BLaER1 treated with 17β-estradiol and CSF1 and Interleukin-3, amounts not matched to agents 10 nM and 100 nM (cell line): Measurements from ENCODE around the gene PRPH.

ENCODE experiments used
- H3K27ac ChIP-seq, 11 experiments: shearing (Covaris generic); formaldehyde crosslinking; 2 replicates each; pipeline ENCODE4 v1.8.1; 2022
- H3K27me3 ChIP-seq, 11 experiments: shearing (Covaris generic); formaldehyde crosslinking; 2 replicates each; pipeline ENCODE4 v1.8.1; 2022
- H3K36me3 ChIP-seq, 11 experiments: shearing (Covaris generic); formaldehyde crosslinking; 2 replicates each; pipeline ENCODE4 v1.8.1; 2022
- H3K4me1 ChIP-seq, 10 experiments: shearing (Covaris generic); formaldehyde crosslinking; 2 replicates each; pipeline ENCODE4 v1.8.1; 2022
- H3K4me2 ChIP-seq, 11 experiments: shearing (Covaris generic); formaldehyde crosslinking; 2 replicates each; pipeline ENCODE4 v1.8.1; 2022
- H3K4me3 ChIP-seq, 10 experiments: shearing (Covaris generic); formaldehyde crosslinking; 2 replicates each; pipeline ENCODE4 v1.8.1; 2022
- H3K9ac ChIP-seq, 11 experiments: shearing (Covaris generic); formaldehyde crosslinking; 2 replicates each; pipeline ENCODE4 v1.8.1; 2022
- H3K9me3 ChIP-seq, 11 experiments: shearing (Covaris generic); formaldehyde crosslinking; replicated peaks in 1 of 11; 2 replicates each; pipeline ENCODE4 v1.8.1; 2022
- H4K20me1 ChIP-seq, 11 experiments: shearing (Covaris generic); formaldehyde crosslinking; 2 replicates each; pipeline ENCODE4 v1.8.1; 2022
- Cebpa-rat ChIP-seq, 11 experiments: shearing (Covaris generic); IDR thresholded peaks; 2 replicates each; pipeline ENCODE4 v1.8.1; 2022

The PRPH gene

GRCh38 chr12:49283541-49284429, 11.2 kb upstream of the PRPH start:
- no peak overlapping the region for H3K27ac ChIP-seq
- no peaks in the 10 kb centered on the region for H3K36me3 ChIP-seq
- no peaks in the 10 kb centered on the region for H3K27me3 ChIP-seq
- TF ChIP-seq Cebpa-rat (IDR thresholded peaks at IDR 0.05), result no peak
- no peaks in the 10 kb centered on the region for H4K20me1 ChIP-seq
- H3K9me3 ChIP-seq, result no peaks in the 10 kb centered on the region
- no peak overlapping the region for H3K9ac ChIP-seq
- no peak overlapping the region for H3K4me2 ChIP-seq
- H3K4me3 ChIP-seq, result no peak overlapping the region
- peaks cover 14 to 27% (median 25%) of the 10 kb centered on the region in 10 experiments for H3K4me1 ChIP-seq

GRCh38 chr12:49284672-49285071, 10.3 kb upstream of the PRPH start:
- H3K27me3 ChIP-seq, result no peaks in the 10 kb centered on the region
- H4K20me1 ChIP-seq, result no peaks in the 10 kb centered on the region; a peak in 1 of 22 replicates
- H3K9ac ChIP-seq, result no peak overlapping the region
- H3K27ac ChIP-seq, result no peak overlapping the region
- no peaks in the 10 kb centered on the region for H3K9me3 ChIP-seq
- peaks cover 12 to 24% (median 22%) of the 10 kb centered on the region in 10 experiments for H3K4me1 ChIP-seq
- no peak overlapping the region for H3K4me2 ChIP-seq
- H3K4me3 ChIP-seq, result no peak overlapping the region
- TF ChIP-seq Cebpa-rat (IDR thresholded peaks at IDR 0.05), result no peak
- no peaks in the 10 kb centered on the region for H3K36me3 ChIP-seq

GRCh38 chr12:49287876-49288275, 7.1 kb upstream of the PRPH start:
- H3K36me3 ChIP-seq, result no peaks in the 10 kb centered on the region
- no peaks in the 10 kb centered on the region; a peak in 2 of 22 replicates for H4K20me1 ChIP-seq
- no peak overlapping the region for H3K4me3 ChIP-seq
- H3K4me1 ChIP-seq, result peaks cover 0 to 1% (median 0%) of the 10 kb centered on the region in 10 experiments; a peak in 3 of 20 replicates
- no peak overlapping the region for H3K4me2 ChIP-seq
- H3K9me3 ChIP-seq, result no peaks in the 10 kb centered on the region
- peaks cover 0 to 10% (median 4%) of the 10 kb centered on the region in 11 experiments; a peak in 16 of 22 replicates for H3K27me3 ChIP-seq
- H3K27ac ChIP-seq, result no peak overlapping the region
- H3K9ac ChIP-seq, result no peak overlapping the region
- TF ChIP-seq Cebpa-rat (IDR thresholded peaks at IDR 0.05), result no peak

GRCh38 chr12:49288412-49288853, 6.5 kb upstream of the PRPH start:
- no peak overlapping the region for H3K27ac ChIP-seq
- peaks cover 4 to 16% (median 10%) of the 10 kb centered on the region in 11 experiments; a peak in 21 of 22 replicates for H3K27me3 ChIP-seq
- no peaks in the 10 kb centered on the region for H3K36me3 ChIP-seq
- no peak overlapping the region for H3K4me2 ChIP-seq
- peaks cover 0 to 1% (median 0%) of the 10 kb centered on the region in 11 experiments; a peak in 2 of 22 replicates for H4K20me1 ChIP-seq
- peaks cover 0 to 7% (median 0%) of the 10 kb centered on the region in 10 experiments; a peak in 4 of 20 replicates for H3K4me1 ChIP-seq
- no peak overlapping the region for H3K9ac ChIP-seq
- H3K9me3 ChIP-seq, result no peaks in the 10 kb centered on the region
- no peak for TF ChIP-seq Cebpa-rat (IDR thresholded peaks at IDR 0.05)
- no peak overlapping the region for H3K4me3 ChIP-seq

GRCh38 chr12:49288922-49289555, 5.9 kb upstream of the PRPH start:
- Histone ChIP-seq H3K9ac (no peak overlapping the region), H3K36me3 (no peaks in the 10 kb centered on the region), H3K4me1 (peaks cover 0 to 10% (median 0%) of the 10 kb centered on the region in 10 experiments; a peak in 4 of 20 replicates), H4K20me1 (peaks cover 0 to 7% (median 0%) of the 10 kb centered on the region in 11 experiments; a peak in 4 of 22 replicates), H3K4me3 (no peak overlapping the region), H3K27ac (no peak overlapping the region), H3K9me3 (no peaks in the 10 kb centered on the region), H3K27me3 (peaks cover 10 to 22% (median 16%) of the 10 kb centered on the region in 11 experiments), H3K4me2 (no peak overlapping the region)
- no peak for TF ChIP-seq Cebpa-rat (IDR thresholded peaks at IDR 0.05)

- Histone ChIP-seq H3K4me3 (no peak overlapping the region), H3K4me2 (peak overlapping the region in 1 of 11 experiments; percentile 26; a peak in 2 of 22 replicates), H3K9ac (peak overlapping the region in 1 of 11 experiments; percentile 27; a peak in 1 of 22 replicates), H3K9me3 (peaks cover 0 to 8% (median 0%) of the 10 kb centered on the region in 11 experiments; a peak in 5 of 22 replicates), H3K27ac (no peak overlapping the region), H3K27me3 (peaks cover 46 to 59% (median 52%) of the 10 kb centered on the region in 11 experiments), H4K20me1 (peaks cover 0 to 32% (median 21%) of the 10 kb centered on the region in 11 experiments; a peak in 15 of 22 replicates), H3K36me3 (no peaks in the 10 kb centered on the region), H3K4me1 (peaks cover 17 to 41% (median 30%) of the 10 kb centered on the region in 10 experiments; a peak in 19 of 20 replicates)
- no peak for TF ChIP-seq Cebpa-rat (IDR thresholded peaks at IDR 0.05)
Measured at GRCh38 chr12:49292729-49293055, 2.3 kb upstream of the PRPH start.

GRCh38 chr12:49293056-49293956, 1.6 kb upstream of the PRPH start:
- Histone ChIP-seq H4K20me1 (peaks cover 0 to 37% (median 21%) of the 10 kb centered on the region in 11 experiments; a peak in 15 of 22 replicates), H3K4me3 (no peak overlapping the region), H3K4me2 (peak overlapping the region in 5 of 11 experiments; percentile 8 to 26 (median 22); a peak in 4 of 22 replicates), H3K36me3 (no peaks in the 10 kb centered on the region), H3K4me1 (peaks cover 17 to 44% (median 30%) of the 10 kb centered on the region in 10 experiments; a peak in 19 of 20 replicates), H3K27ac (no peak overlapping the region), H3K9ac (peak overlapping the region in 1 of 11 experiments; percentile 27; a peak in 1 of 22 replicates), H3K27me3 (peaks cover 53 to 65% (median 58%) of the 10 kb centered on the region in 11 experiments), H3K9me3 (peaks cover 0 to 8% (median 0%) of the 10 kb centered on the region in 11 experiments; a peak in 5 of 22 replicates)
- TF ChIP-seq Cebpa-rat (IDR thresholded peaks at IDR 0.05), result no peak
